HEK293T (cell line): Measurements from ENCODE around the gene VSTM1.

Source experiments
- CTCF ChIA-PET: fragments of 350-600 bp; formaldehyde crosslinking; extraction: SDS; loops from one replicate; lab custom pipeline; 2021; ENCODE audit warnings: antibody characterized with exemption, inconsistent platforms; lab: Yijun Ruan, JAX
- POLR2A ChIA-PET: fragments of 350-600 bp; formaldehyde crosslinking; extraction: SDS; loops from one replicate; lab custom pipeline; 2020; ENCODE audit warnings: antibody characterized with exemption, inconsistent platforms; lab: Yijun Ruan, JAX
- DNase-seq: peaks from one replicate; pipeline ENCODE4 v3.0.0; 2012; ENCODE audit warnings: mixed read lengths; ENCODE audit errors: extremely low spot score
- ARNT ChIP-seq: fragments of 450-650 bp; IDR thresholded peaks from 2 replicates; pipeline ENCODE4 v1.6.1; 2017; ENCODE audit warnings: mild to moderate bottlenecking
- BHLHE40 ChIP-seq: fragments of 450-650 bp; IDR thresholded peaks from 2 replicates; pipeline ENCODE4 v1.6.1; 2016; ENCODE audit warnings: mild to moderate bottlenecking, moderate library complexity, borderline replicate concordance
- CTBP1 ChIP-seq: fragments of 450-650 bp; IDR thresholded peaks from 2 replicates; pipeline ENCODE4 v1.6.1; 2016; ENCODE audit warnings: borderline replicate concordance
- ELF4 ChIP-seq: fragments of 450-650 bp; IDR thresholded peaks from 2 replicates; pipeline ENCODE4 v1.6.1; 2017; ENCODE audit warnings: antibody characterized with exemption
- FOXA1 ChIP-seq: fragments of 450-650 bp; IDR thresholded peaks from 2 replicates; pipeline ENCODE4 v1.6.1; 2016; ENCODE audit warnings: mild to moderate bottlenecking
- FOXK2 ChIP-seq: fragments of 450-650 bp; IDR thresholded peaks from 2 replicates; pipeline ENCODE4 v1.6.1; 2016; ENCODE audit warnings: mild to moderate bottlenecking
- FOXM1 ChIP-seq: fragments of 450-650 bp; IDR thresholded peaks from 2 replicates; pipeline ENCODE4 v1.6.1; 2017; ENCODE audit warnings: mild to moderate bottlenecking, borderline replicate concordance
- HDGF ChIP-seq: fragments of 450-650 bp; IDR thresholded peaks from 2 replicates; pipeline ENCODE4 v1.6.1; 2017; ENCODE audit warnings: antibody characterized with exemption, borderline replicate concordance
- L3MBTL2 ChIP-seq: fragments of 450-650 bp; conservative IDR thresholded peaks from 2 replicates; pipeline ENCODE4 v1.6.1; 2016; ENCODE audit warnings: mild to moderate bottlenecking
- LEF1 ChIP-seq: fragments of 450-650 bp; IDR thresholded peaks from 2 replicates; pipeline ENCODE4 v1.6.1; 2017; ENCODE audit warnings: mild to moderate bottlenecking, borderline replicate concordance
- NFRKB ChIP-seq: fragments of 450-650 bp; IDR thresholded peaks from 2 replicates; pipeline ENCODE4 v1.6.1; 2016; ENCODE audit warnings: mild to moderate bottlenecking, moderate library complexity
- PKNOX1 ChIP-seq: fragments of 450-650 bp; IDR thresholded peaks from 2 replicates; pipeline ENCODE4 v1.6.1; 2016
- SP1 ChIP-seq: fragments of 450-650 bp; IDR thresholded peaks from 2 replicates; pipeline ENCODE4 v1.6.1; 2017
- SUZ12 ChIP-seq: fragments of 450-650 bp; IDR thresholded peaks from 2 replicates; pipeline ENCODE4 v1.6.1; 2016; ENCODE audit warnings: mild to moderate bottlenecking
- TARDBP ChIP-seq: fragments of 450-650 bp; IDR thresholded peaks from 2 replicates; pipeline ENCODE4 v1.6.1; 2016
- ZNF384 ChIP-seq: fragments of 450-650 bp; IDR thresholded peaks from 2 replicates; pipeline ENCODE4 v1.6.1; 2016

Gene VSTM1

GRCh38 chr19:53994811-53995210 lies 68.9 kb downstream of the VSTM1 start:
- DNase-seq = no peak
- ChIA-PET POLR2A (no interaction called here), CTCF (no interaction called here)
- TF ChIP-seq SUZ12 (no peak), L3MBTL2 (no peak), FOXA1 (no peak), HDGF (no peak), ZNF384 (no peak), FOXM1 (no peak), NFRKB (no peak), CTBP1 (no peak), FOXK2 (no peak), TARDBP (no peak), ELF4 (no peak), ARNT (no peak), PKNOX1 (no peak), SP1 (no peak), LEF1 (no peak)

GRCh38 chr19:53993448-53993847 lies 70.2 kb downstream of the VSTM1 start:
- no peak for TF ChIP-seq SUZ12
- TF ChIP-seq LEF1 = no peak
- no peak for TF ChIP-seq HDGF
- no peak for TF ChIP-seq NFRKB
- TF ChIP-seq L3MBTL2 = no peak
- no peak for TF ChIP-seq FOXA1
- no peak for TF ChIP-seq SP1
- no peak for TF ChIP-seq FOXK2
- no peak for TF ChIP-seq CTBP1
- TF ChIP-seq ZNF384 = no peak
- no peak for TF ChIP-seq BHLHE40
- no peak for TF ChIP-seq PKNOX1
- no peak for TF ChIP-seq ELF4
- no peak for TF ChIP-seq FOXM1
- no peak for TF ChIP-seq ARNT
- TF ChIP-seq TARDBP = no peak
- ChIA-PET POLR2A (interaction anchor here (3.2 kb wide), 1 partner anchor 13 kb away, joined by 18 read pairs; no protein-coding TSS in a partner anchor), CTCF (no interaction called here)
- DNase-seq = no peak

GRCh38 chr19:53992815-53993214 lies 70.9 kb downstream of the VSTM1 start:
- ChIA-PET CTCF (no interaction called here), POLR2A (interaction anchor here (3.2 kb wide), 1 partner anchor 12 kb away, joined by 18 read pairs; no protein-coding TSS in a partner anchor)

GRCh38 chr19:53992211-53992610 lies 71.5 kb downstream of the VSTM1 start:
- no peak for DNase-seq
- ChIA-PET CTCF (no interaction called here), POLR2A (interaction anchor here (3.2 kb wide), 1 partner anchor 12 kb away, joined by 18 read pairs; no protein-coding TSS in a partner anchor)
- TF ChIP-seq BHLHE40 (no peak), FOXK2 (no peak), L3MBTL2 (no peak)

More at GRCh38 chr19:53992815-53993214, 70.9 kb downstream of the VSTM1 start:
- TF ChIP-seq PKNOX1 (no peak), HDGF (no peak), L3MBTL2 (no peak), ZNF384 (no peak), LEF1 (no peak), SUZ12 (no peak), CTBP1 (no peak), TARDBP (no peak), NFRKB (no peak), FOXA1 (no peak), SP1 (no peak), FOXK2 (no peak)
- DNase-seq = no peak

- ChIA-PET CTCF (no interaction called here), POLR2A (interaction anchor here (1.0 to 3.2 kb wide), 2 partner anchors 11 to 23 kb away, joined by 3 to 18 read pairs; no protein-coding TSS in a partner anchor)
- peak; percentile 49 for DNase-seq
- TF ChIP-seq PKNOX1 (peak; percentile 59), CTBP1 (no peak)
Measured at GRCh38 chr19:53991224-53992113, 72.2 kb downstream of the VSTM1 start, which contains the start of gene CACNG6. CACNG6 (plus strand) TSS chr19:53991637; CDS start chr19:53992878, 1,241 bp downstream.
